Fibroblast of skin of left biceps (primary cell): ENCODE results near the gene FRMPD2.
"Not testable (repeated sequence)": the region's sequence is repeated elsewhere in the genome, so short reads cannot be mapped to it uniquely, and the experiment has no call there.

Source experiments
- DNase-seq, 2 experiments: peaks; one replicate each; pipeline ENCODE4 v3.0.0-alpha.2; 2013; ENCODE audit warnings: low read depth in 2 of 2

FRMPD2 gene

GRCh38 chr10:48206482-48207250 is 67.8 kb downstream of the FRMPD2 start:
- no peak for DNase-seq

- no peak for DNase-seq
Measured at GRCh38 chr10:48205918-48206317, 68.6 kb downstream of the FRMPD2 start.

GRCh38 chr10:48199580-48200377 is 74.7 kb downstream of the FRMPD2 start:
- DNase-seq, result peak; percentile 66 to 70

GRCh38 chr10:48197236-48197899 is 77.1 kb downstream of the FRMPD2 start:
- DNase-seq, result no peak

GRCh38 chr10:48195803-48196202 is 78.7 kb downstream of the FRMPD2 start:
- no peak for DNase-seq

GRCh38 chr10:48194830-48195229 is 79.7 kb downstream of the FRMPD2 start:
- DNase-seq, result no peak

GRCh38 chr10:48193556-48193955 is 80.9 kb downstream of the FRMPD2 start:
- no peak for DNase-seq

GRCh38 chr10:48192881-48193450 is 81.5 kb downstream of the FRMPD2 start:
- DNase-seq, result no peak

- no peak for DNase-seq
Measured at GRCh38 chr10:48187713-48188485, 86.6 kb downstream of the FRMPD2 start.

GRCh38 chr10:48187126-48187525 is 87.4 kb downstream of the FRMPD2 start:
- no peak for DNase-seq

- not testable (repeated sequence) for DNase-seq
Measured at GRCh38 chr10:48186264-48186804, 88.2 kb downstream of the FRMPD2 start.

GRCh38 chr10:48184224-48184623 is 90.3 kb downstream of the FRMPD2 start:
- no peak for DNase-seq

- not testable (repeated sequence) for DNase-seq
Measured at GRCh38 chr10:48172715-48173114, 101.8 kb downstream of the FRMPD2 start.

GRCh38 chr10:48160670-48161069 is 113.8 kb downstream of the FRMPD2 start:
- DNase-seq, result not testable (repeated sequence)

- not testable (repeated sequence) for DNase-seq
Measured at GRCh38 chr10:48160163-48160562, 114.3 kb downstream of the FRMPD2 start.

- not testable (repeated sequence) for DNase-seq
Measured at GRCh38 chr10:48154211-48155140, 120.0 kb downstream of the FRMPD2 start.

GRCh38 chr10:48147643-48148042 is 126.9 kb downstream of the FRMPD2 start:
- DNase-seq, result not testable (repeated sequence)

GRCh38 chr10:48143721-48144642 is 130.5 kb downstream of the FRMPD2 start:
- DNase-seq, result not testable (repeated sequence)

GRCh38 chr10:48140949-48141348 is 133.5 kb downstream of the FRMPD2 start:
- not testable (repeated sequence) for DNase-seq
